ENCODE measurements around the gene SERPINH1. TPM values are rescaled to one million over a fixed set of nuclear protein-coding genes. Genes with fewer than 3 reads are reported as not detected.

SERPINH1 gene
- total RNA-seq, 1 donor from 2014 or later, result 152 TPM

GRCh38 chr11:75565221-75565814 is 3.3 kb downstream of the SERPINH1 start:
- Histone ChIP-seq H3K9me3 (no peaks in the 10 kb centered on the region), H3K27me3 (no peaks in the 10 kb centered on the region), H3K36me3 (peaks cover 56% of the 10 kb centered on the region), H3K4me3 (peak overlapping the region; percentile 99), H3K4me1 (peaks cover 62% of the 10 kb centered on the region), H3K27ac (peak overlapping the region; percentile 99)
- intact Hi-C loops (cut with DNase I), result no loop called here
- DNase-seq (no peak), ATAC-seq (no peak)
- TF ChIP-seq CTCF (IDR thresholded peaks at IDR 0.05), result no peak

- H3K27ac ChIP-seq, result peak overlapping the region; percentile 13
- intact Hi-C loops (cut with DNase I), result no loop called here
- H3K4me1 ChIP-seq, result peaks cover 61% of the 10 kb centered on the region
- no peaks in the 10 kb centered on the region for H3K27me3 ChIP-seq
- no peak for TF ChIP-seq CTCF (IDR thresholded peaks at IDR 0.05)
- H3K4me3 ChIP-seq, result peak overlapping the region; percentile 99
- peaks cover 65% of the 10 kb centered on the region for H3K36me3 ChIP-seq
- DNase-seq (no peak), ATAC-seq (no peak)
- no peaks in the 10 kb centered on the region for H3K9me3 ChIP-seq
Measured at GRCh38 chr11:75565916-75566762, 4.1 kb downstream of the SERPINH1 start.

- Histone ChIP-seq H3K4me1 (peaks cover 55% of the 10 kb centered on the region), H3K27me3 (no peaks in the 10 kb centered on the region), H3K4me3 (no peak overlapping the region), H3K9me3 (no peaks in the 10 kb centered on the region), H3K36me3 (peaks cover 71% of the 10 kb centered on the region), H3K27ac (no peak overlapping the region)
- no peak for DNase-seq
- no peak for ATAC-seq
- no peak for TF ChIP-seq CTCF (IDR thresholded peaks at IDR 0.05)
- intact Hi-C loops (cut with DNase I), result no loop called here
Measured at GRCh38 chr11:75566763-75567279, 4.8 kb downstream of the SERPINH1 start.

GRCh38 chr11:75567971-75568370 is 5.9 kb downstream of the SERPINH1 start:
- peaks cover 55% of the 10 kb centered on the region for H3K4me1 ChIP-seq

GRCh38 chr11:75568616-75569219 is 6.7 kb downstream of the SERPINH1 start:
- intact Hi-C loops (cut with DNase I), result no loop called here
- H3K4me1 ChIP-seq, result peaks cover 51% of the 10 kb centered on the region
- TF ChIP-seq CTCF (IDR thresholded peaks at IDR 0.05), result no peak
- H3K36me3 ChIP-seq, result peaks cover 89% of the 10 kb centered on the region
- DNase-seq, result no peak
- no peak for ATAC-seq
- H3K27ac ChIP-seq, result no peak overlapping the region
- H3K27me3 ChIP-seq, result no peaks in the 10 kb centered on the region
- H3K9me3 ChIP-seq, result no peaks in the 10 kb centered on the region
- no peak overlapping the region for H3K4me3 ChIP-seq

More at GRCh38 chr11:75567971-75568370, 5.9 kb downstream of the SERPINH1 start:
- Histone ChIP-seq H3K4me3 (no peak overlapping the region), H3K27ac (no peak overlapping the region), H3K36me3 (peaks cover 83% of the 10 kb centered on the region), H3K27me3 (no peaks in the 10 kb centered on the region), H3K9me3 (no peaks in the 10 kb centered on the region)
- intact Hi-C loops (cut with DNase I), result no loop called here
- no peak for TF ChIP-seq CTCF (IDR thresholded peaks at IDR 0.05)
- no peak for ATAC-seq
- no peak for DNase-seq

Measured in upper lobe of right lung (tissue), 1 donor.